GM21515 (cell line): ENCODE measurements around the gene ALKAL2.

Experiments used
- ATAC-seq: cut with Tn5 transposase; IDR thresholded peaks from one replicate; pipeline ENCODE4 v1.9.1; 2021; ENCODE audit not compliant: unreplicated experiment

ALKAL2 gene

DNA sequence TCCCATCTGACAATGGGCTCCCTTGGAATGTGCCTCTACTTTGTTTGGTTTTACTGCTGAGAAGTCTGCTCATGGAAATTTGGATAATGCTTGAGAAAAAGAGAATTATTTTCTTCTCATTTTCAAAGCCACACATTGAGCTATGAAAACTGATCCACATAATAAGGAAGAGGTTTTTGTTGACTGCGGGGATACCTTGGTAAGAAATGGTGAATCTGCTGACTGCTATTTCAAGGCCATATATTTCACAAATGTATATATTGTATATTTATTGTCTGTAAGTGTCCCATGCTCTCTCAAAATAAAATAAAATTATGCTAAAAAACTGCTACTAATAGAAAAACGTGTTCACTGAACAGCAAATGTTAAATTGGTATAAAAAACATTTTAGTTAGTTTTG, 39.2 kb downstream of the ALKAL2 start:
- no peak for ATAC-seq

DNA sequence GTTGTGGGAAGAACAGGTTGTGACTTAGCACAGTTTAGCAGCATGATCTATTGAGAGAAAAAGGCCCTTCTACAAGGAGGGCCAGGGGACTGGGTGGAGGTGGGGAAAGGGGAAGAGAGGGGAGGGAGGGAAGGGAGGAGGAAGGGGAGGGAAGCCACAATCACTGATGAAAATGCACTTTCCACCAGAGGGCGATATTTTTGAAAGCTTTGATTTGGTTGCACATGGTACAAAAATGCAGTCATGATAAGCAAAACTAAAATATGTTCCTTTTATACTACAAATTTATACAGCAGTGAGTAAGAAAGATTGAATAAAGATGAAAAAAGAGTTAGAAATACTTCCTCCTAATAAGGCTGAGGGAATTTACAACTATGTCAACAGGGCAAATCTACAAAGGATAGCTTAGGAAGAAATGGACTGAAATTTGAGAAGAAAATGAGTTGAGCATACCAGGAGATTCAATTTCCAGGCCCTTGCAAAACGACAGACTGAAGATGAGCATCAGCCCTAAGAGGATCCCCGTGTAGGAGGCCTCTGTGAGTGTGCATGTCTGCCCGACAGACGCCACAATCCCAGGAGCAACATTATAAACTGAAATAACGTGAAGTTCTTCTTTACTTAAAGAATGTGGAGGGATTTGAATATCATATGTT, 41.3 kb downstream of the ALKAL2 start:
- ATAC-seq = no peak

DNA sequence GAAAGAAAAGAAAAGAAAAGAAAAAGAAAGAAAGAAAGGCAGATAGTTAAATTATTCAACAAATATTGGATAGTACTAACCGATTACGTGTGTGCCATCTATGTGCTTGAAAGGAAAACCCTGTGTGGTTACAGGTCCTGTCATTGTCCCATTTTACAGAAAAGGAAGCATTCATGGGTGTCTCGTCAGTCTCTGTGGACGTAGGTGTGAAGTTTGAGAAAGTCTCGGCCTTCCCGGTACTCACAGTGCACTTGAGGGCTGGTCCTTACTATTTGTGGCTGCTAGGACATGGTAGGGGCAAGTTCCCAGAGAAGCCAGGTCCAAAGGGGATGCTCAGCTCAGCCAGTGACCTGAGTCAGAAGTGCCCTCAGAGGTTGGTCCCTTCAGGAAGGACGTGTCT, 43.3 kb downstream of the ALKAL2 start:
- no peak for ATAC-seq

DNA sequence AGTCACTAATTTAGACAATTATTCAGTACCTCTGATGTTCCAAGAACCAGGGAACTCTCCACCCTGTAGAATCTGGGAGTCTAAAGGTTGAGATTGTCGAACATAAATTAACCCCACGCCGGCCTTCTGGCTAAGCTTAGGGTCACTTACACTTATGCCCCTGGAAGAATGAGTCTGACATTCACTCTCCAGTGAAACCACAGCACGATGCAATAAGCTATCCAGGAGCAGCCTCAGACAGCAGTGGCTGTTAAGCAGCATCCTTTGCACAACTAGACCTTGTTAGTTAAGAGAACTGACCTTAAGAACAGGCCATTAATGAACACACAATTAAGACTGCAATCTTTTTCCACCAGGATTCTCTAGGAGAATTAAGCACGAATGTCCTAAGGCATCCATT, 49.0 kb downstream of the ALKAL2 start:
- no peak for ATAC-seq

DNA sequence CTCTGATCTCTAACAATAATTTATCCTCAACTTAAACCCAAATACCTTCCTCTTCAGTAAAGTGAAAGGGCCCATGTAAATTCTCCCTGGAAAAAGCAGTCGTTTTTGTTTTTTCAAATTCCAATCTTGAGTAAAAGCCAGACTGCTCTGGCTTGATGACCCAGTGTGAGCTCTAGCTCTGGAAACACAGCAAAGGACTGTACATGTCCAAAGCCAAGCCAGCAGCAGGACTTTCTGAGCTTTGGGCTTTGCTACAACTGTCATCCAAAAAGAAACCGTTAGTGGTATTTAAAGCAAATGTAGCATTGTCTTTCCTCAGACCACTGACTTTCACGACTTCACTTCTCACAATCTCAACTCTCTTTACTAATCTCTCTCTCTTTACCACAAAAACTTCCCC, 49.5 kb downstream of the ALKAL2 start:
- ATAC-seq = no peak

DNA sequence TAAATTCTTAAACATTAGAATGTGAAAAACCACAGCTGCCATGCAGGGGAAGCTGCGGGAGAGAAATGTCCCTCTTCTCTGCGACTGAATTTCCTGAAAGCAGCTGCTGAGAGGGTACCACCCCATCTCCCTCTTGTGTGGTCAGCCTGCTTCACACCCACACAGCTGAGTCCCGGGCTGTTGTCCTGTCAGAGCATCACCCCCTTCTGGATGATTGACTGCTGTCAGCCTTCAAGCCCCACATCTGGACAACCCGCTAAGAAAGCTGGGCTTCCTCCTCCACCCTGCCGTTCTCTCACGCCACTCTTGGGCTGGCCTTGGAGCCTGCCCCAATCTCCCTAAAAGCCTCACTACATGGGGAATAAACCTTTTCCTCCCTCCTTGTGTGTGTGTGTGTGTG, 50.0 kb downstream of the ALKAL2 start:
- no peak for ATAC-seq

DNA sequence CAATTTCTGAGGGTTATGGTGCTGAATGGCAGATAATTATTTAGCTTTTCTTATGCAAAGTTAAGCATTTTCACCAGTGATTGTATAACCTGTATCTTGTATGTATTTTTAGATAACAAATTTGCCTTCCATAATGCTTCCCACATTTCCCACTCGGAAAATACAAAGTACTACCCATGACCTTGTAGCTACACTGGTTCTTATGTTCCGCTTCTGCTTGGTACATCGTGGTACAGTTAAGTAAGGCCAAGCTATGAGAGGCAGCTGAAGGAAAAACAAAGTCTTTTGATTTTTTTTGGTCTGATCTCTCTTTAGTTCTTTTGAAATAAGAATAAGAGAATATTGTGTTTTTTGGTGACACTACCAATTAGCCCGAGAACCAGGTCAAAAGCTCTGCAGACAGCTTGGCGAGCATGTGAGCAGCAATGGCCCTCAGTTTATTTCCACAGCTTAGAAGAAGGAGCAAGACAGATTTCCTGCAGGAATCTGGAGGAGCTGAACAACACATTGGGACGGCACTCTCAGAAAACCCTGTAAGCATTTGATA, 50.8 kb downstream of the ALKAL2 start:
- no peak for ATAC-seq

DNA sequence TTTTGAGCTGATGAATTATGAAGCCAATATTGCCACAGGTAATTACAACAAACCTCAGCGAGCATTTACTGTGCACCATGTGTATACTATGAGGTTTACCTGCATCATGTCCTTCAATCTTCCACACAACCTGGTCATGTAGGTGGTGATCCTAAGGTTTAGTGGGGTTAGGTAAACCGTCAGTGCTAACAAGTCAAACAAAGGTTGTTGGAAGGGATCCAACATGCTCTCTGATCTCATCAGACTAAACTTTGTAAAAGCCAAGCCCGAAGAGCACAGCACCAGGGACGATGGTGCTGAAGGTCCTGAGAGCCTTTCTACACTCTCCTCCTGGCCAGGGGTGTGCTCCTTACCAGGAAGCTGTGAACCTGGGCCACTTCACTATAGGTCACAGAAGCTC, 53.5 kb downstream of the ALKAL2 start:
- no peak for ATAC-seq

DNA sequence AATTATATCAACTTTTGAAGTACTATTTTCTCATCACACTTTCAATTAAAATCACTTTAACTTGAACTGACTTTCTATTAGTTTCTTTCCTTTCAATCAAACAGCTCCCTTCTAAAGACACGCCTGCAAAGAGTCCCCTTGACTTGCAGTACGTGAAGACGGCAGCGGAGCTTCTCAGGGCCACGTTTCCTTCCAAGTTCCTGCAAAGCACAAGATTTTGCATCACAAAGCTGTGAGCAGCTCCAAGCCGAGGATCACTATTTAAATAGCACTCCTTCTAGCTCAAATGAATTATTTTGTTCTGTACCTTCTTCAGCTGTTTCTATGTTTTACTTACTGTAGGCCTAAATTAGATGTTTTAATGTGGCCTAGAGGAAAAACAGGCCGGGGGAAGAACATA, 54.9 kb downstream of the ALKAL2 start:
- no peak for ATAC-seq

DNA sequence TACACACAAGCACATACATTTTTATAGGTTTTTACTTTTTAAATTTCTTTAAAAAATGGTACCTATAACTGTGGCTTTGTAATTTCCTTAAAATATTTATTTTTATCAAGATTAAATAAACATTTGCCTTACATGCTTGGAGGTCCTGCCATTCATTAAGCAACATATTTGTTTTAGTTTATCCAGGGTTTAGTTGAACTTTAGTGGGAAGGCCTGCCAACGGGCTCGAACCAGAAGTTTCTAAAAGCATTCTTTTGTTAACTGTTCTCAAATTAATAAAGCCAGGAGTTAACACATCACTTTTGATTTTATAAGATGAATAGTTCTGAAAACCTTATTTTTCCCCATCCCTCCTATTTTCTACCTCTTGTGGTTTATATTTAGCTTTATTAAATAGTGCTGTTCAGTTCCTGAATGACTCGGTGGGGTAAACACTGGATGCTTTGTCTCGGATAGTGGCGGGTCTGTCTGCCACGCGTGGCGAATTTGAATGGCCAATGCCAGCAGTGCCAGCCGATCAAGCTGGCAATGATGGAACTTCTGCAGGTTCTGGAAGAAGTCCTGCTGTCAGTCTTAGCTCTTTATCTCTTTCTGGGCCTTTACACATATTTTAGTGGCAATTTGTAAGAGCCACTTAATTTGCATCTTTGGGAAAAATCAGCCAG, 56.2 kb downstream of the ALKAL2 start:
- ATAC-seq = no peak
